ENCODE results near the gene ST8SIA6.
"Not testable (repeated sequence)": the region's sequence is repeated elsewhere in the genome, so short reads cannot be mapped to it uniquely, and the experiment has no call there.

- TF ChIP-seq ZBTB20 (tag by site-specific recombination; IDR thresholded peaks at IDR 0.05); CTCF (tag by site-specific recombination; IDR thresholded peaks at IDR 0.05); ZNF239 (tag by site-specific recombination; IDR thresholded peaks at IDR 0.05); ZSCAN30 (tag by site-specific recombination; IDR thresholded peaks at IDR 0.05); PBX3 (CRISPR knock-in tag; IDR thresholded peaks at IDR 0.05); KLF1 (tag by site-specific recombination; IDR thresholded peaks at IDR 0.05): not testable (repeated sequence)
Measured at GRCh38 chr10:17436578-17436977, 17.8 kb downstream of the ST8SIA6 start.

Measured in HEK293 (cell line).